Heart left ventricle (tissue), 16 donors: ENCODE results near the gene ERVW-1. TPM values are rescaled to one million over a fixed set of nuclear protein-coding genes. Genes with fewer than 3 reads are reported as not detected.

Experiments used
- ATAC-seq, 4 donors: fragments of 200-7000 bp; cut with Tn5 transposase; one replicate each; pipeline ENCODE4 v1.9.1; 2020 to 2022; ENCODE audit warnings: moderate library complexity in 4 of 4, mild to moderate bottlenecking in 3 of 4, moderate number of reproducible peaks in 1 of 4
- DNase-seq, 5 donors: peaks; one replicate each; pipeline ENCODE4 v3.0.0-alpha.2; 2020
- H3K27ac ChIP-seq, 12 donors: fragments of 200-600 bp; sonication (generic) in 4 of 12; one replicate each; pipeline versions ENCODE4 v1.5.0 to v1.8.0; 2016 to 2022; ENCODE audit warnings: mild to moderate bottlenecking in 2 of 12
- H3K27me3 ChIP-seq, 9 donors: fragments of 200-600 bp; sonication (generic) in 2 of 9; one replicate each; pipeline versions ENCODE4 v1.5.1 to v1.8.0; 2016 to 2022; ENCODE audit warnings: mild to moderate bottlenecking in 3 of 9
- H3K36me3 ChIP-seq, 9 donors: fragments of 200-600 bp; sonication (generic) in 2 of 9; one replicate each; pipeline versions ENCODE4 v1.5.0 to v1.8.0; 2018 to 2022; ENCODE audit warnings: mild to moderate bottlenecking in 2 of 9
- H3K4me1 ChIP-seq, 12 donors: fragments of 200-600 bp; sonication (generic) in 4 of 12; one replicate each; pipeline versions ENCODE4 v1.5.0 to v1.8.0; 2016 to 2022; ENCODE audit warnings: mild to moderate bottlenecking in 3 of 12
- H3K4me3 ChIP-seq, 12 donors: fragments of 200-600 bp; sonication (generic) in 4 of 12; one replicate each; pipeline versions ENCODE4 v1.5.0 to v1.8.0; 2017 to 2022; ENCODE audit warnings: mild to moderate bottlenecking in 9 of 12, moderate library complexity in 4 of 12
- H3K9me3 ChIP-seq, 12 donors: fragments of 200-600 bp; sonication (generic) in 4 of 12; one replicate each; pipeline versions ENCODE4 v1.5.0 to v1.8.0; 2016 to 2022; ENCODE audit warnings: mild to moderate bottlenecking in 1 of 12
- POLR2A ChIP-seq, 2 donors: fragments of 450-650 bp; IDR thresholded peaks; one replicate each; pipeline ENCODE4 v1.6.1; 2017; ENCODE audit warnings: antibody characterized with exemption in 2 of 2, mild to moderate bottlenecking in 2 of 2, moderate library complexity in 2 of 2
- WGBS, 4 donors: extraction: QIAGEN DNeasy Blood & Tissue Kit in 2 of 4; methylation state at CpG; one replicate each; pipeline versions ENCODE4 v1.1.5 to v1.1.7; 2013 to 2018; 5-methylcytosine and 5-hydroxymethylcytosine counted together
- intact Hi-C, 10 donors: fragments of 100-400 bp; cut with DNase I; formaldehyde crosslinking; loops; one replicate each; pipeline versions ENCODE4 v1.11.1 to v1.14.2; 2022
- polyA plus RNA-seq, 2 donors: library from polyadenylated mRNA; stranded (reverse); fragments of 200-250 nt; gene quantifications; one replicate each; pipeline ENCODE4 v1.2.3, GENCODE V29; 2013
- total RNA-seq, 9 donors: library from RNA; depleted of rRNA in 2 of 9; stranded (reverse); fragments of >200 nt in 2 of 9; fragmentation: NEBNext Ultra II Directional in 3 of 9; extraction: Animal tissue kit (Norgen Biotek cat#: 25700) in 3 of 9; gene quantifications; one replicate each; pipeline versions ENCODE4 v1.1.0 to v1.2.4, GENCODE V29; 2016 to 2023
- TF ChIP-seq, protein P1 (sequence below), 12 donors: fragments of 200-600 bp; sonication (generic) in 4 of 12; IDR thresholded peaks; one replicate each; pipeline versions ENCODE4 v1.5.0 to v1.8.0; 2018 to 2022; ENCODE audit warnings: antibody characterized with exemption in 12 of 12, mild to moderate bottlenecking in 5 of 12
- donor health status: ischemic (EF 13 %, LVEDD 7.1; RV severe dilation, severe dysfunction).
- donor health status: healthy with polysubstance abuse.
- donor health status: DM: no; HTN: yes; CAD: no.
- donor health status: DM: no; HTN: no; CAD: no.
- donor health status: ischemic (EF 25% LVEDD 6.9; RV normal size, moderate dysfunction).
- donor health status: ischemic (EF 25% LVEDD 5.7; RV mildly dilated, moderate dysfunction).
- donor health status: healthy.
- donor health status: DM: yes; HTN: yes; CAD: no.
- donor health status: ischemic (EF 35%, LVEDD 5.7; RV mildly dilated, moderate dysfunction).
- donor health status: nonischemic (EF 11% LVEDD 7.7; RV severe dilation, severe dysfunction).
- donor health status: DM: yes; HTN: yes; CAD: no.
- donor health status: PGD.
- donor health status: ischemic (EF 29% LVEDD 5.4; RV normal size, mild dysfunction).
- donor health status: nonischemic (EF 23%, LVEDD 6.1; RV moderate dilation, normal function).

The ERVW-1 gene
- total and polyA plus RNA-seq, 11 donors, result 0.15 to 0.27 TPM; not detected in 9

DNA sequence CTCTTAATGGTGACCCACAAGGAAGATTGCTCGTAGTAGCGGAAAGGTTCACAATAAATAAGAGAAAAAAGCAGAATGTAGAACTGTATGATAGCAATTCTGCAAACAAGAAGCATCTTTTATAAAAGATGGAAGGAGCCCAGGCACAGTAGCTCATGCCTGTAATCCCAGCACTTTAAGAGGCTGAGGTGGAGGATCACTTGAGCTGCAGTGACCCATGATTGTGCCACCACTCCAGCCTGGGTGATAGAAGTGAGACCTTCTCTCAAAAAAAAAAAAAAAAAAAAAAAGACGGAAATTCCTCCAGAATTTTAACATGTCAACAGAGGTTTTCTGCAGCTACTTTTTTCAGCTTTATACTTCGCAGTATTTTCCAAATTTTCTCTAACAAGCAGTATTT is 17.2 kb downstream of the ERVW-1 start:
- WGBS, 4 donors, result 92 to 93% (median 93%) methylated on average over 4 of the region's 4 CpGs
- H3K4me3 ChIP-seq, result no peak overlapping the region
- H3K36me3 ChIP-seq, result peaks cover 0 to 63% (median 53%) of the 10 kb centered on the region in 9 donors
- intact Hi-C loops, result no loop called here
- no peaks in the 10 kb centered on the region for H3K9me3 ChIP-seq
- DNase-seq, result no peak
- no peak overlapping the region for H3K27ac ChIP-seq
- TF ChIP-seq, protein P1, sequence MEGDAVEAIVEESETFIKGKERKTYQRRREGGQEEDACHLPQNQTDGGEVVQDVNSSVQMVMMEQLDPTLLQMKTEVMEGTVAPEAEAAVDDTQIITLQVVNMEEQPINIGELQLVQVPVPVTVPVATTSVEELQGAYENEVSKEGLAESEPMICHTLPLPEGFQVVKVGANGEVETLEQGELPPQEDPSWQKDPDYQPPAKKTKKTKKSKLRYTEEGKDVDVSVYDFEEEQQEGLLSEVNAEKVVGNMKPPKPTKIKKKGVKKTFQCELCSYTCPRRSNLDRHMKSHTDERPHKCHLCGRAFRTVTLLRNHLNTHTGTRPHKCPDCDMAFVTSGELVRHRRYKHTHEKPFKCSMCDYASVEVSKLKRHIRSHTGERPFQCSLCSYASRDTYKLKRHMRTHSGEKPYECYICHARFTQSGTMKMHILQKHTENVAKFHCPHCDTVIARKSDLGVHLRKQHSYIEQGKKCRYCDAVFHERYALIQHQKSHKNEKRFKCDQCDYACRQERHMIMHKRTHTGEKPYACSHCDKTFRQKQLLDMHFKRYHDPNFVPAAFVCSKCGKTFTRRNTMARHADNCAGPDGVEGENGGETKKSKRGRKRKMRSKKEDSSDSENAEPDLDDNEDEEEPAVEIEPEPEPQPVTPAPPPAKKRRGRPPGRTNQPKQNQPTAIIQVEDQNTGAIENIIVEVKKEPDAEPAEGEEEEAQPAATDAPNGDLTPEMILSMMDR (IDR thresholded peaks at IDR 0.05), result no peak
- no peak for TF ChIP-seq POLR2A (IDR thresholded peaks at IDR 0.05)
- no peaks in the 10 kb centered on the region for H3K4me1 ChIP-seq
- no peak for ATAC-seq
- no peaks in the 10 kb centered on the region for H3K27me3 ChIP-seq

GRCh38 chr7:92460109-92460508 is 17.6 kb downstream of the ERVW-1 start:
- H3K4me3 ChIP-seq, result no peak overlapping the region
- DNase-seq (no peak), ATAC-seq (no peak)
- no peak overlapping the region for H3K27ac ChIP-seq
- whole genome bisulfite sequencing, 4 donors, result 86 to 90% (median 87%) methylated on average over 2 of the region's 2 CpGs
- no peaks in the 10 kb centered on the region for H3K27me3 ChIP-seq
- no peaks in the 10 kb centered on the region for H3K4me1 ChIP-seq
- TF ChIP-seq, protein P1 (IDR thresholded peaks at IDR 0.05), result no peak
- no peak for TF ChIP-seq POLR2A (IDR thresholded peaks at IDR 0.05)
- no peaks in the 10 kb centered on the region for H3K9me3 ChIP-seq
- H3K36me3 ChIP-seq, result peaks cover 0 to 63% (median 53%) of the 10 kb centered on the region in 9 donors
- intact Hi-C loops, result no loop called here

DNA sequence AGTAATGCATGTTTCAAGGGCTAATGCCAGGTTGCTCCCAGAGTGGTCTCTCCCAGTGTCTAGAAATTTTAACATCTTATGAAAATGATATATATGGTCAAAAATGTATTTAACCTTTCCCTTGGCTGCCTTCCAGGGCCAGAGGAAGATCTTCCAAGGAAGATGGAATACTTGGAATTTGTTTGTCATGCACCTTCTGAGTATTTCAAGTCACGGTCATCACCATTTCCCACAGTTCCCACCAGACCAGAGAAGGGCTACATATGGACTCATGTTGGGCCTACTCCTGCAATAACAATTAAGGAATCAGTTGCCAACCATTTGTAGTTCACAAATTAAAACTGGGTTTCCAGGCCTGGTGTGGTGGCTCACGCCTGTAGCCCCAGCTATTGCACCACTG is 21.5 kb downstream of the ERVW-1 start:
- DNase-seq, result no peak
- intact Hi-C loops, result no loop called here
- TF ChIP-seq, protein P1 (IDR thresholded peaks at IDR 0.05), result no peak
- TF ChIP-seq POLR2A (IDR thresholded peaks at IDR 0.05), result no peak
- H3K9me3 ChIP-seq, result no peaks in the 10 kb centered on the region
- H3K4me1 ChIP-seq, result no peaks in the 10 kb centered on the region
- no peak for ATAC-seq
- H3K27me3 ChIP-seq, result no peaks in the 10 kb centered on the region
- H3K4me3 ChIP-seq, result no peak overlapping the region
- H3K36me3 ChIP-seq, result peaks cover 0 to 78% (median 73%) of the 10 kb centered on the region in 9 donors
- 89 to 98% (median 91%) methylated on average over 2 of the region's 2 CpGs for whole genome bisulfite sequencing, 4 donors
- no peak overlapping the region for H3K27ac ChIP-seq

GRCh38 chr7:92451645-92452044 is 26.1 kb downstream of the ERVW-1 start:
- Histone ChIP-seq H3K36me3 (peaks cover 0 to 77% (median 74%) of the 10 kb centered on the region in 9 donors), H3K4me1 (peaks cover 0 to 19% (median 11%) of the 10 kb centered on the region in 12 donors), H3K9me3 (no peaks in the 10 kb centered on the region), H3K27me3 (no peaks in the 10 kb centered on the region), H3K4me3 (no peak overlapping the region), H3K27ac (no peak overlapping the region)
- intact Hi-C loops, result loop anchor here in 1 of 10 donors (5.0 kb wide), 1 partner anchor 319 kb away; the partner anchor contains the start of gene CYP51A1
- ATAC-seq (no peak), DNase-seq (no peak)
- no peak for TF ChIP-seq POLR2A (IDR thresholded peaks at IDR 0.05)
- 94 to 97% (median 95%) methylated on average over 2 of the region's 2 CpGs for WGBS, 4 donors
